Tibial nerve (tissue), 4 donors: ENCODE results near the gene PGA3. TPM values are rescaled to one million over a fixed set of nuclear protein-coding genes. Genes with fewer than 3 reads are reported as not detected.

ENCODE experiments used
- DNase-seq, 2 donors: peaks; one replicate each; pipeline ENCODE4 v3.0.0-alpha.2; 2019; ENCODE audit warnings: low spot score in 2 of 2
- H3K27ac ChIP-seq, 4 donors: fragments of 200-600 bp; sonication (generic) in 3 of 4; one replicate each; pipeline ENCODE4 v1.5.1; 2017 to 2019; ENCODE audit warnings: mild to moderate bottlenecking in 1 of 4
- H3K27me3 ChIP-seq, 2 donors: fragments of 200-600 bp; sonication (generic) in 1 of 2; one replicate each; pipeline versions ENCODE4 v1.5.1 to v1.6.0; 2017 to 2019
- H3K36me3 ChIP-seq, 3 donors: fragments of 200-600 bp; sonication (generic); one replicate each; pipeline ENCODE4 v1.5.1; 2018 to 2019
- H3K4me1 ChIP-seq, 4 donors: fragments of 200-600 bp; sonication (generic) in 3 of 4; one replicate each; pipeline ENCODE4 v1.5.1; 2017 to 2019
- H3K4me3 ChIP-seq, 4 donors: fragments of 200-600 bp; sonication (generic) in 3 of 4; one replicate each; pipeline ENCODE4 v1.5.1; 2017 to 2019; ENCODE audit warnings: mild to moderate bottlenecking in 1 of 4, moderate library complexity in 1 of 4
- H3K9me3 ChIP-seq, 4 donors: fragments of 200-600 bp; sonication (generic) in 3 of 4; one replicate each; pipeline ENCODE4 v1.5.1; 2017 to 2019
- EP300 ChIP-seq, 2 donors: sonication (generic); formaldehyde crosslinking; IDR thresholded peaks; one replicate each; pipeline ENCODE4 v1.6.1; 2017; ENCODE audit warnings: antibody characterized with exemption in 2 of 2, mild to moderate bottlenecking in 1 of 2
- POLR2A ChIP-seq, 2 donors: fragments of 450-650 bp; IDR thresholded peaks; one replicate each; pipeline ENCODE4 v1.6.1; 2017; ENCODE audit warnings: antibody characterized with exemption in 2 of 2, mild to moderate bottlenecking in 2 of 2, moderate library complexity in 2 of 2
- WGBS, 2 donors: methylation state at CpG; one replicate each; pipeline ENCODE4 v1.1.5; 2018; 5-methylcytosine and 5-hydroxymethylcytosine counted together
- total RNA-seq, 4 donors: library from RNA; depleted of rRNA; stranded (reverse); fragments of >200 nt; gene quantifications; one replicate each; pipeline ENCODE4 v1.1.0, GENCODE V29; 2016
- TF ChIP-seq, protein P1 (sequence below), 5 experiments: fragments of 200-600 bp in 3 of 5; fragments of 450-650 bp in 2 of 5; sonication (generic) in 3 of 5; IDR thresholded peaks; one replicate each; pipeline ENCODE4 v1.5.1; 2016 to 2019; ENCODE audit warnings: antibody characterized with exemption in 5 of 5, mild to moderate bottlenecking in 3 of 5, moderate library complexity in 2 of 5

PGA3 gene
- total RNA-seq, 4 donors from 2014 or later: 1.5 to 11.1 TPM; not detected in 2

DNA sequence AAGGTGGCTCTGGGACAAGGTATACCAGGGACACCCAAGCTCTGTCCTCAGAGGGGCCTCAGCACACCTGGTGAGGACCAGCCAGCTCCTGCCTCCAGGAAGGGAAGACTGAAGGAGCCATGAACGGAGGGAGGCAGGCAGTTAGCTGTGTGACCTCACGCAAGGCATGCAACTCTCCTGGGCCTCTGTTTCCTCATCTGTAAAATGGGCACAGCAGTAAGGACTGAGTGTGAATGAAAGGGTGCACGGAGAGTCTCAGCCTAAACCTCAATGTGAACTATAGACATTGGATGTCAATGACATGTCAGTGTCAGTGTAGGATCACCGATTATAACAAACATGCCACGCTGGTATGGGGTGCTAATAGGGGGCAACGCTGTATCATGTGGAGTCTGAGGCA, 56.0 kb downstream of the PGA3 start:
- H3K4me3 ChIP-seq: no peak overlapping the region
- H3K27ac ChIP-seq: no peak overlapping the region
- no peaks in the 10 kb centered on the region for H3K9me3 ChIP-seq
- no peak for TF ChIP-seq POLR2A (IDR thresholded peaks at IDR 0.05)
- TF ChIP-seq EP300 (IDR thresholded peaks at IDR 0.05): no peak
- TF ChIP-seq, protein P1, sequence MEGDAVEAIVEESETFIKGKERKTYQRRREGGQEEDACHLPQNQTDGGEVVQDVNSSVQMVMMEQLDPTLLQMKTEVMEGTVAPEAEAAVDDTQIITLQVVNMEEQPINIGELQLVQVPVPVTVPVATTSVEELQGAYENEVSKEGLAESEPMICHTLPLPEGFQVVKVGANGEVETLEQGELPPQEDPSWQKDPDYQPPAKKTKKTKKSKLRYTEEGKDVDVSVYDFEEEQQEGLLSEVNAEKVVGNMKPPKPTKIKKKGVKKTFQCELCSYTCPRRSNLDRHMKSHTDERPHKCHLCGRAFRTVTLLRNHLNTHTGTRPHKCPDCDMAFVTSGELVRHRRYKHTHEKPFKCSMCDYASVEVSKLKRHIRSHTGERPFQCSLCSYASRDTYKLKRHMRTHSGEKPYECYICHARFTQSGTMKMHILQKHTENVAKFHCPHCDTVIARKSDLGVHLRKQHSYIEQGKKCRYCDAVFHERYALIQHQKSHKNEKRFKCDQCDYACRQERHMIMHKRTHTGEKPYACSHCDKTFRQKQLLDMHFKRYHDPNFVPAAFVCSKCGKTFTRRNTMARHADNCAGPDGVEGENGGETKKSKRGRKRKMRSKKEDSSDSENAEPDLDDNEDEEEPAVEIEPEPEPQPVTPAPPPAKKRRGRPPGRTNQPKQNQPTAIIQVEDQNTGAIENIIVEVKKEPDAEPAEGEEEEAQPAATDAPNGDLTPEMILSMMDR (IDR thresholded peaks at IDR 0.05): no peak
- DNase-seq: no peak
- H3K27me3 ChIP-seq: no peaks in the 10 kb centered on the region
- H3K36me3 ChIP-seq: peaks cover 0 to 10% (median 0%) of the 10 kb centered on the region in 3 donors
- WGBS, 2 donors: 98 to 99% methylated on average over 6 of the region's 6 CpGs
- peaks cover 0 to 3% (median 0%) of the 10 kb centered on the region in 4 donors for H3K4me1 ChIP-seq

Other genes starting within 250 kb of the PGA3 start
- 1 to 10 TPM in 2 of 4 donors, under 1 TPM in 1, not detected in 1; 0.59 to 3.6 (median 2.7) TPM for gene CD6, start 231.8 kb upstream of the PGA3 start, total RNA-seq
- 1 to 10 TPM in 1 of 4 donors, under 1 TPM in 3; 0.20 to 1.8 (median 0.43) TPM for gene CD5, start 101.0 kb upstream of the PGA3 start, total RNA-seq
- 10 to 100 TPM; 11.8 to 22.2 (median 13.6) TPM for gene VPS37C, start 42.1 kb upstream of the PGA3 start, total RNA-seq
- gene PGA4, start 18.8 kb downstream of the PGA3 start, total RNA-seq: 10 to 100 TPM in 1 of 4 donors, 1 to 10 TPM in 2, not detected in 1; 2.2 to 10.5 (median 8.6) TPM
- gene PGA5, start 37.7 kb downstream of the PGA3 start, total RNA-seq: 1 to 10 TPM in 1 of 4 donors, not detected in 3; 3.6 TPM
- gene VWCE, start 91.8 kb downstream of the PGA3 start, total RNA-seq: 1 to 10 TPM; 1.3 to 6.3 (median 4.3) TPM
- 100 to 1,000 TPM; 100 to 138 (median 113) TPM for gene DDB1, start 129.6 kb downstream of the PGA3 start, total RNA-seq
- gene TKFC, start 129.7 kb downstream of the PGA3 start, total RNA-seq: 10 to 100 TPM; 15.0 to 39.6 (median 24.5) TPM
- 10 to 100 TPM; 44.2 to 68.2 (median 45.8) TPM for gene CYB561A3, start 158.4 kb downstream of the PGA3 start, total RNA-seq
- 10 to 100 TPM; 20.5 to 31.4 (median 26.9) TPM for gene TMEM138, start 158.9 kb downstream of the PGA3 start, total RNA-seq
- 10 to 100 TPM; 14.2 to 21.9 (median 14.6) TPM for gene TMEM216, start 189.1 kb downstream of the PGA3 start, total RNA-seq
- 10 to 100 TPM; 38.1 to 48.6 (median 44.7) TPM for gene CPSF7, start 226.5 kb downstream of the PGA3 start, total RNA-seq
- 10 to 100 TPM; 26.4 to 88.1 (median 70.3) TPM for gene SDHAF2, start 226.6 kb downstream of the PGA3 start, total RNA-seq